K562 (cell line): ENCODE results near the gene PNPLA4. TPM values are rescaled to one million over a fixed set of nuclear protein-coding genes. Genes with fewer than 3 reads are reported as not detected.

Experiments used
- ATAC-seq: fragments of 200-7000 bp; cut with Tn5 transposase; 3 replicates; pipeline ENCODE4 v1.9.1; 2020; ENCODE audit warnings: moderate library complexity
- BruUV-seq: library from RNA; stranded (reverse); fragments of 400-500 nt; replicated peaks from 2 replicates; lab custom pipeline; 2021; lab: Mats Ljungman, UMichigan
- CTCF ChIA-PET: fragments of 300-600 bp; formaldehyde crosslinking; extraction: SDS; loops from one replicate; lab custom pipeline; 2021; ENCODE audit warnings: low intra/inter-chr PET ratio; lab: Yijun Ruan, JAX
- POLR2A ChIA-PET: fragments of 300-600, 350-650 bp; sonication (Branson Sonifier 250); formaldehyde crosslinking; extraction: SDS; loops from one replicate; lab custom pipeline; 2021; ENCODE audit warnings: antibody characterized with exemption, inconsistent platforms; lab: Yijun Ruan, JAX
- DNase-seq, 4 experiments: peaks; one replicate each; pipeline versions ENCODE4 v3.0.0 to v3.0.0-alpha.2; 2011 to 2018; ENCODE audit warnings: low spot score in 3 of 4, mixed read lengths in 3 of 4; ENCODE audit errors: extremely low read depth in 1 of 4
- FAIRE-seq: peaks from 2 replicates; lab custom pipeline; 2011; peaks lifted over from hg19 to GRCh38; lab: Jason Lieb, UNC
- H2AFZ ChIP-seq: 2 replicates; pipeline ENCODE4 v1.6.0; 2011; ENCODE audit warnings: low read depth, low read length, control low read depth, inconsistent platforms
- H3K27ac ChIP-seq: fragments of 200-600 bp; 3 replicates; pipeline ENCODE4 v1.8.0; 2011; ENCODE audit warnings: low read depth, mild to moderate bottlenecking, control low read depth, inconsistent platforms, low read length, moderate library complexity, mixed read lengths; ENCODE audit errors: extremely low read depth
- H3K27me3 ChIP-seq, 2 experiments: fragments of 300-600 bp in 1 of 2; 2 replicates in 1 of 2; 3 replicates in 1 of 2; pipeline versions ENCODE4 v1.6.0 to v1.8.0; 2011; ENCODE audit warnings: inconsistent platforms in 2 of 2, low read length in 2 of 2, mild to moderate bottlenecking in 1 of 2, mixed read lengths in 1 of 2, moderate library complexity in 1 of 2; ENCODE audit not compliant: control insufficient read depth in 2 of 2, insufficient read depth in 2 of 2
- H3K36me3 ChIP-seq: fragments of 300-600 bp; 3 replicates; pipeline ENCODE4 v1.8.0; 2011; ENCODE audit warnings: mild to moderate bottlenecking, low read length, inconsistent platforms; ENCODE audit not compliant: control insufficient read depth, insufficient read depth
- H3K4me1 ChIP-seq, 2 experiments: fragments of 200-600 bp in 1 of 2; replicated peaks in 1 of 2; 2 replicates in 1 of 2; 3 replicates in 1 of 2; pipeline versions ENCODE4 v1.5.1 to v1.8.0; 2011; ENCODE audit warnings: inconsistent platforms in 2 of 2, low read length in 2 of 2, mild to moderate bottlenecking in 1 of 2, mixed read lengths in 1 of 2, moderate library complexity in 1 of 2; ENCODE audit not compliant: control insufficient read depth in 2 of 2, insufficient read depth in 2 of 2
- H3K4me2 ChIP-seq: 2 replicates; pipeline ENCODE4 v1.6.1; 2011; ENCODE audit warnings: low read length, control low read depth, inconsistent platforms, mixed read lengths; ENCODE audit not compliant: insufficient read depth
- H3K4me3 ChIP-seq: fragments of 200-600 bp; sonication (generic), shearing (Covaris generic); 2 replicates; pipeline ENCODE4 v1.5.1; 2016; ENCODE audit warnings: control low read depth, inconsistent platforms
- H3K79me2 ChIP-seq: fragments of 200-600 bp; 3 replicates; pipeline ENCODE4 v1.8.0; 2011; ENCODE audit warnings: low read length, inconsistent platforms; ENCODE audit not compliant: control insufficient read depth, insufficient read depth
- H3K9ac ChIP-seq, 2 experiments: 2 replicates each; pipeline versions ENCODE4 v1.6.0 to v1.6.1; 2011; ENCODE audit warnings: low read depth in 2 of 2, low read length in 2 of 2, control low read depth in 1 of 2, inconsistent platforms in 1 of 2, mild to moderate bottlenecking in 1 of 2, mixed read lengths in 1 of 2; ENCODE audit not compliant: insufficient read depth in 1 of 2
- H3K9me1 ChIP-seq: one replicate; pipeline ENCODE4 v1.6.0; 2011; ENCODE audit warnings: inconsistent platforms, mild to moderate bottlenecking, low read length, moderate library complexity; ENCODE audit not compliant: control insufficient read depth, insufficient read depth
- H3K9me3 ChIP-seq: replicated peaks from 2 replicates; pipeline ENCODE4 v1.5.1; 2011; ENCODE audit warnings: low read depth, low read length, inconsistent platforms; ENCODE audit not compliant: control insufficient read depth, insufficient read depth
- H4K20me1 ChIP-seq: replicated peaks from 2 replicates; pipeline ENCODE4 v1.6.1; 2011; ENCODE audit warnings: low read length, inconsistent platforms, mixed read lengths; ENCODE audit not compliant: control insufficient read depth, insufficient read depth
- ATF7 ChIP-seq: fragments of 450-650 bp; IDR thresholded peaks from 2 replicates; pipeline ENCODE4 v1.7.1; 2014; ENCODE audit warnings: mild to moderate bottlenecking, moderate library complexity
- CREBBP ChIP-seq: IDR thresholded peaks from one replicate; pipeline ENCODE4 v1.6.1; 2012; ENCODE audit warnings: low read depth, mild to moderate bottlenecking, control low read depth, inconsistent platforms, low read length
- CTCF ChIP-seq, 3 experiments: IDR thresholded peaks in 2 of 3; conservative IDR thresholded peaks in 1 of 3; 2 replicates each; pipeline ENCODE4 v1.5.1; 2011 to 2012; ENCODE audit warnings: low read length in 3 of 3, mild to moderate bottlenecking in 3 of 3, control low read depth in 2 of 3, improper control_type of control experiment in 1 of 3, inconsistent platforms in 1 of 3, low read depth in 1 of 3, mixed read lengths in 1 of 3, moderate library complexity in 1 of 3; ENCODE audit not compliant: insufficient read depth in 2 of 3
- ZC3H11A ChIP-seq: IDR thresholded peaks from 2 replicates; pipeline ENCODE4 v1.6.1; 2012; ENCODE audit warnings: low read depth, low read length, improper control_type of control experiment
- ZFX ChIP-seq: sonication (generic); formaldehyde crosslinking; IDR thresholded peaks from 2 replicates; pipeline ENCODE4 v1.8.0; 2022; ENCODE audit warnings: mild to moderate bottlenecking, missing genetic modification reagents, moderate library complexity
- WGBS: fragments of 100-300 bp; shearing (Covaris generic); methylation state at CpG from one replicate; pipeline ENCODE4 v1.1.6; 2016; ENCODE audit warnings: low coverage, mixed read lengths; ENCODE audit not compliant: insufficient coverage; ENCODE audit errors: missing lambda C conversion rate; 5-methylcytosine and 5-hydroxymethylcytosine counted together
- in situ Hi-C: fragments of 300-500 bp; cut with MboI; formaldehyde crosslinking; loops from 4 replicates; pipeline ENCODE4 v1.15.0; 2018; ENCODE audit warnings: inconsistent platforms, mixed read lengths
- intact Hi-C: fragments of 100-400 bp; cut with micrococcal nuclease; formaldehyde crosslinking; loops from 2 replicates; pipeline ENCODE4 v1.14.2; 2022
- polyA plus RNA-seq, 8 experiments: library from polyadenylated mRNA; depleted of rRNA in 4 of 8; stranded (reverse) in 5 of 8; unstranded in 3 of 8; fragments of >200 nt; fragmentation: Nextera tagmentation in 2 of 8; fragmentation: Illumina TruSeq in 1 of 8; extraction: Ambion mirVana in 2 of 8; extraction: Trizol in 1 of 8; gene quantifications; 2 replicates each; pipeline versions ENCODE4 v1.2.1 to v1.2.3, GENCODE V29; 2011 to 2014; ENCODE audit warnings: inconsistent platforms in 1 of 8, missing spikeins in 1 of 8
- total RNA-seq, 7 experiments: library from RNA; depleted of rRNA in 6 of 7; stranded (reverse); fragments of >200 nt in 6 of 7; fragmentation: Illumina TruSeq in 2 of 7; extraction: Trizol in 2 of 7; gene quantifications; 2 replicates each; pipeline versions ENCODE4 v1.2.1 to v1.2.3, GENCODE V29; 2011 to 2021; ENCODE audit warnings: low replicate concordance in 1 of 7

PNPLA4 gene
- total and polyA plus RNA-seq, 9 of the 15 experiments (the other 6 are each of a cell fraction or from before 2014, with no cell fraction given) = 20.7 to 61.1 (median 32.7) TPM

DNA sequence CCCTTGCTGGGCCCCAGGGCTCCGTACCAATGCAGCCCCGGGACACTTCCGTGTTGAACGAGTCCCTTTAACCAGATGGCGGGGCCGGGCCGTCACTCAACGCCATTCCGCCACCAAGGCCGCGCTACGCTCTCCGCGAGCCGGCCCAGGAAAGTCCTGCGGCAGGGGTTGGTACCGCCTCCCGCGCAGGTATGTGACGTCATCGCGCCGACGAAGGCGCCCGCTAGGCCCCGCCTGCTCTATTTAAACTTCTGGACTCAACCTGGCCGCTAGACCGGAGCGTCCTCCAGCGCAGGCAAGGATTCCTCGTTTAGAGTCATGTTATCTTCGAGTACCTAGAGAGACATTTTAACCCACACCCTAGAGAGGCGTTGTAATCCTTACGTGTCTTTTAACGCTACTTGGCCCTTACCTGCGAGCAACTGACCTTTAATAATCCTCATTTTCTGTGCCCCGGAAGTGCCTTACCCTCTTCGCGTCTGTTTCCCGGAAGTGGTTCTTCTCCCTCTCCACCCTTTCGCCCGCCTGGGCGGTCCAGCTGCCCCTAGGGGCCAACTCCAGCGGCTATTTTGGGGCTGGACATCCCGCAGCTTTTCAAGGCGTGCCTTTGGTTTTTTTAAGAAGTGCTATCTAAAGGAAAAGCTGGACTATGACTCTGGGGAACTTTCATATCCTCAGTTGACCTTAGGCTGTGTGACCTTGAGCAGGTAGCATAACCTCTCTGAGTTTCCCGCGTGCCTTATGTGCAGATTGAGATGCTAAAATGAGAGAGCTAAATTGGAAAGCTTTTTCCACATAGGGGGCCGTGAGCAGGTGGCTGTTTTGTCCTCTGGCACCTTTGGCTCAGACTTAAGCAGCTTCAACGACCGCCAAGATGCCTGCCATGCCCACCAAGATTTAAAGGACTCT lies at the start of gene PNPLA4 (continued):
- TF ChIP-seq CREBBP = no peak
- peak; percentile 53 to 68 (median 53); a peak in 5 of 6 replicates for TF ChIP-seq CTCF (IDR thresholded peaks at IDR 0.05 in 2 of 3, conservative IDR thresholded peaks at IDR 0.05 in 1 of 3; ENCODE audit: insufficient read depth in 2 of 3, low read depth in 1 of 3, low read length in 3 of 3)

GRCh38 chrX:7972586-7972985 lies 45.4 kb upstream of the PNPLA4 start:
- H3K4me2 ChIP-seq = no peak overlapping the region
- no peaks in the 10 kb centered on the region for H3K79me2 ChIP-seq
- H3K4me3 ChIP-seq = no peak overlapping the region
- no peak for DNase-seq
- WGBS = 0% methylated on average over 1 of the region's 2 CpGs
- in situ Hi-C loops (no loop called here), intact Hi-C loops (no loop called here)
- no TSS peak for BruUV-seq
- no peaks in the 10 kb centered on the region for H3K27me3 ChIP-seq
- ATAC-seq = no peak
- H3K9me3 ChIP-seq = no peaks in the 10 kb centered on the region
- H3K9ac ChIP-seq = no peak overlapping the region
- POLR2A ChIA-PET = no interaction called here
- no peak overlapping the region for H3K27ac ChIP-seq
- no peak overlapping the region for H2AFZ ChIP-seq
- no peaks in the 10 kb centered on the region for H3K4me1 ChIP-seq
- no peaks in the 10 kb centered on the region for H3K9me1 ChIP-seq
- no peaks in the 10 kb centered on the region for H4K20me1 ChIP-seq
- H3K36me3 ChIP-seq = no peaks in the 10 kb centered on the region
- TF ChIP-seq ZFX (no peak), ATF7 (peak; percentile 36; the same call in 1 of the 2 replicates), ZC3H11A (no peak)
- TF ChIP-seq, all 486 proteins: peak for 1
- FAIRE-seq = no peak
- CTCF ChIA-PET = no interaction called here
